Vagina (tissue), 2 donors: Measurements from ENCODE around the gene ZNF555. TPM values are rescaled to one million over a fixed set of nuclear protein-coding genes. Genes with fewer than 3 reads are reported as not detected.

Experiments
- DNase-seq, 2 donors: peaks; one replicate each; pipeline ENCODE4 v3.0.0-alpha.2; 2017; ENCODE audit errors: extremely low spot score in 2 of 2
- H3K27ac ChIP-seq: fragments of 200-600 bp; sonication (generic); one replicate; pipeline ENCODE4 v1.5.1; 2019
- H3K27me3 ChIP-seq: fragments of 200-600 bp; sonication (generic); one replicate; pipeline ENCODE4 v1.5.1; 2019
- H3K36me3 ChIP-seq, 2 donors: fragments of 200-600 bp; sonication (generic); one replicate each; pipeline ENCODE4 v1.5.1; 2017 to 2019
- H3K4me1 ChIP-seq: fragments of 200-600 bp; sonication (generic); one replicate; pipeline ENCODE4 v1.5.1; 2019
- H3K4me3 ChIP-seq, 2 donors: fragments of 200-600 bp; sonication (generic); 1 replicate in 1 of 2; 2 replicates in 1 of 2; pipeline ENCODE4 v1.5.1; 2016 to 2019
- H3K9me3 ChIP-seq: fragments of 200-600 bp; sonication (generic); one replicate; pipeline ENCODE4 v1.5.1; 2019
- POLR2A ChIP-seq, 2 donors: fragments of 450-650 bp; IDR thresholded peaks; one replicate each; pipeline ENCODE4 v1.6.1; 2017; ENCODE audit warnings: antibody characterized with exemption in 2 of 2, mild to moderate bottlenecking in 2 of 2, moderate library complexity in 2 of 2
- POLR2AphosphoS5 ChIP-seq, 2 donors: sonication (generic); formaldehyde crosslinking; IDR thresholded peaks; one replicate each; pipeline ENCODE4 v1.9.0; 2017; ENCODE audit warnings: antibody characterized with exemption in 2 of 2, mild to moderate bottlenecking in 2 of 2, low read depth in 1 of 2; ENCODE audit not compliant: insufficient read depth in 1 of 2
- intact Hi-C: fragments of 100-400 bp; cut with DNase I; formaldehyde crosslinking; loops from one replicate; pipeline ENCODE4 v1.15.1; 2023
- total RNA-seq: library from RNA; depleted of rRNA; stranded (reverse); fragments of >200 nt; gene quantifications from one replicate; pipeline ENCODE4 v1.2.3, GENCODE V29; 2016
- TF ChIP-seq, protein P1 (sequence below), 3 experiments: fragments of 450-650 bp in 2 of 3; fragments of 200-600 bp in 1 of 3; sonication (generic) in 1 of 3; IDR thresholded peaks; one replicate each; pipeline ENCODE4 v1.5.1; 2017 to 2019; ENCODE audit warnings: antibody characterized with exemption in 3 of 3, mild to moderate bottlenecking in 2 of 3, moderate library complexity in 2 of 3

ZNF555 gene
- total RNA-seq, 1 donor from 2014 or later, result 3.7 TPM

DNA sequence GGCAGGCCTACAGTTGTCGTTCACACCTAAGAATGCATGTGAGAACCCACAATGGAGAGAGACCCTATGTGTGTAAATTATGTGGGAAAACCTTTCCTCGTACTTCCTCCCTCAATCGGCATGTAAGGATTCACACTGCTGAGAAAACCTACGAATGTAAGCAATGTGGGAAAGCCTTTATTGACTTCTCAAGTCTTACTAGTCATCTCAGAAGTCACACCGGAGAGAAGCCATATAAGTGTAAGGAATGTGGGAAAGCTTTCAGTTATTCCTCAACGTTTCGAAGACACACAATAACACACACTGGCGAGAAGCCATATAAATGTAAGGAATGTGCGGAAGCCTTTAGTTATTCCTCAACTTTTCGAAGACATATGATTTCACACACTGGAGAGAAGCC is 11.3 kb downstream of the ZNF555 start:
- no peaks in the 10 kb centered on the region for H3K27me3 ChIP-seq
- peaks cover 52% of the 10 kb centered on the region for H3K9me3 ChIP-seq
- no peaks in the 10 kb centered on the region for H3K4me1 ChIP-seq
- DNase-seq, result no peak
- no peak overlapping the region for H3K4me3 ChIP-seq
- TF ChIP-seq, protein P1, sequence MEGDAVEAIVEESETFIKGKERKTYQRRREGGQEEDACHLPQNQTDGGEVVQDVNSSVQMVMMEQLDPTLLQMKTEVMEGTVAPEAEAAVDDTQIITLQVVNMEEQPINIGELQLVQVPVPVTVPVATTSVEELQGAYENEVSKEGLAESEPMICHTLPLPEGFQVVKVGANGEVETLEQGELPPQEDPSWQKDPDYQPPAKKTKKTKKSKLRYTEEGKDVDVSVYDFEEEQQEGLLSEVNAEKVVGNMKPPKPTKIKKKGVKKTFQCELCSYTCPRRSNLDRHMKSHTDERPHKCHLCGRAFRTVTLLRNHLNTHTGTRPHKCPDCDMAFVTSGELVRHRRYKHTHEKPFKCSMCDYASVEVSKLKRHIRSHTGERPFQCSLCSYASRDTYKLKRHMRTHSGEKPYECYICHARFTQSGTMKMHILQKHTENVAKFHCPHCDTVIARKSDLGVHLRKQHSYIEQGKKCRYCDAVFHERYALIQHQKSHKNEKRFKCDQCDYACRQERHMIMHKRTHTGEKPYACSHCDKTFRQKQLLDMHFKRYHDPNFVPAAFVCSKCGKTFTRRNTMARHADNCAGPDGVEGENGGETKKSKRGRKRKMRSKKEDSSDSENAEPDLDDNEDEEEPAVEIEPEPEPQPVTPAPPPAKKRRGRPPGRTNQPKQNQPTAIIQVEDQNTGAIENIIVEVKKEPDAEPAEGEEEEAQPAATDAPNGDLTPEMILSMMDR (IDR thresholded peaks at IDR 0.05), result no peak
- TF ChIP-seq POLR2A (IDR thresholded peaks at IDR 0.05) (no peak), POLR2AphosphoS5 (IDR thresholded peaks at IDR 0.05; ENCODE audit: insufficient read depth in 1 of 2, low read depth in 1 of 2) (no peak)
- peaks cover 9 to 50% of the 10 kb centered on the region in 2 donors for H3K36me3 ChIP-seq
- intact Hi-C loops, result no loop called here
- H3K27ac ChIP-seq, result no peak overlapping the region

DNA sequence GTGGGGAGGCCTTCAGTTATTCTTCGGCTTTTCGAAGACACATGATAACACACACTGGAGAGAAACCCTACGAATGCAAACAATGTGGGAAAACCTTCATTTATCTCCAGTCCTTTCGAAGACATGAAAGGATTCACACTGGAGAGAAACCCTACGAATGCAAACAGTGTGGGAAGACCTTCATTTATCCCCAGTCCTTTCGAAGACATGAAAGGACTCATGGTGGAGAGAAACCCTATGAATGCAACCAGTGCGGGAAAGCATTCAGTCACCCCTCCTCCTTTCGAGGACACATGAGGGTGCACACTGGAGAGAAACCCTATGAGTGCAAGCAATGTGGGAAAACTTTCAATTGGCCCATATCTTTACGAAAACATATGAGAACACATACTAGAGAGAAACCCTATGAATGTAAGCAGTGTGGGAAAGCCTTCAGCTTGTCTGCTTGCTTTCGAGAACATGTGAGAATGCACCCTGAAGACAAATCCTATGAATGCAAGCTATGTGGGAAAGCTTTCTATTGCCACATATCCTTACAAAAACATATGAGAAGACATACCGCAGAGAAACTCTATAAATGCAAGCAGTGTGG is 11.8 kb downstream of the ZNF555 start:
- peaks cover 9 to 50% of the 10 kb centered on the region in 2 donors for H3K36me3 ChIP-seq
- H3K27ac ChIP-seq, result no peak overlapping the region
- DNase-seq, result no peak
- intact Hi-C loops, result no loop called here
- no peaks in the 10 kb centered on the region for H3K4me1 ChIP-seq
- H3K27me3 ChIP-seq, result no peaks in the 10 kb centered on the region
- H3K4me3 ChIP-seq, result no peak overlapping the region
- peaks cover 52% of the 10 kb centered on the region for H3K9me3 ChIP-seq
- TF ChIP-seq POLR2A (IDR thresholded peaks at IDR 0.05) (no peak), POLR2AphosphoS5 (IDR thresholded peaks at IDR 0.05; ENCODE audit: insufficient read depth in 1 of 2, low read depth in 1 of 2) (no peak)
- TF ChIP-seq, protein P1 (IDR thresholded peaks at IDR 0.05), result no peak

DNA sequence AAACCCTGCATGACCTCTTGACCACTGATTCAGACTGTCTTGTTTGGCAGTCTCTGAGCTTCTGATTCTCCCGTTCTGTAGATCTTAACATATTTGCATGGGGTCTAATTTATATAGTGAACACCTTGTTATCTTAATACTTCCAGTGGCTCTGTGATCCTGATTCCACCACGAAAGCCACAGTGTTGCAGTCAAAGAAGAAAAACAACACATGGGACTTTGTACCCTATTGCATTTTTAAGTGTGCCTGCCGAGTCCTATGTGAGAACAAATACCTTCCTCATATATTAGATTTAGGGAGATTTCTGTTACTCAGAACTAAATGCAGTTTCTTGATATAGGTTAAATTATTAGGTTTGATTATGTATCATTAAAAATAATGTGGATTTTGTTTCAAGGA is 13.6 kb downstream of the ZNF555 start:
- Histone ChIP-seq H3K27me3 (no peaks in the 10 kb centered on the region), H3K36me3 (peaks cover 9 to 45% of the 10 kb centered on the region in 2 donors), H3K4me3 (no peak overlapping the region), H3K4me1 (no peaks in the 10 kb centered on the region), H3K9me3 (peaks cover 55% of the 10 kb centered on the region), H3K27ac (no peak overlapping the region)
- DNase-seq, result no peak
- TF ChIP-seq POLR2AphosphoS5 (IDR thresholded peaks at IDR 0.05; ENCODE audit: insufficient read depth in 1 of 2, low read depth in 1 of 2) (no peak), POLR2A (IDR thresholded peaks at IDR 0.05) (no peak)
- TF ChIP-seq, protein P1 (IDR thresholded peaks at IDR 0.05), result no peak
- intact Hi-C loops, result no loop called here

DNA sequence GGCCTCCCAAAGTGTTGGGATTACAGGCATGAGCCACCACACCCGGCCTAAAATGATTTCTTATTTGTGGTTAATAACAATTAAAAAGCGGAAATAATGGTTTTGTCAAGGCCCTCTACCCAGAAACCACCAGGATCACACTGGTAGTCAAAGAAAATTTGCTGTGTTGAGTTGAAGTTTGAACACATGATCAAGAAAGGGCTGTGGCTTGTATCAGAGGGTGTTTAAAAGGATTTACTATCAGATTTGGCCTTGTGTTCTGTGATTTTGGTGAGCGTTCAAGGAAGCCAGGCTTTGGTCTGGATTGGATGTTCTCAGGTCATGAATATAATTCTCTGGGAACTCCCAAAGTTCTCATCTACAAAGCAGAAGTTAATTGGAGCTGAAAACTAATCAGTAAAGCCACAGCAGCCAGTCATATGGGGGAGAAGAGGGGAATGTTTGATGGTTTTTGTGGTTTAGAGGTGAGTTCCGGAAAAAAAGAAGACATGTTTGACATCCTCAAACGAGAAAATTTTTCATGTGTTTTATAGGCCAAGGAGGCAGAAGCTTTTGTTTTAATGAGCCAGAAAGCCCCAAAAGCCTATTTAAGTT is 15.3 kb downstream of the ZNF555 start:
- H3K36me3 ChIP-seq, result peaks cover 9 to 32% of the 10 kb centered on the region in 2 donors
- intact Hi-C loops, result no loop called here

More for the DNA sequence above, 15.3 kb downstream of the ZNF555 start:
- Histone ChIP-seq H3K9me3 (peaks cover 50% of the 10 kb centered on the region), H3K27me3 (no peaks in the 10 kb centered on the region), H3K4me1 (no peaks in the 10 kb centered on the region), H3K4me3 (no peak overlapping the region), H3K27ac (no peak overlapping the region)
- TF ChIP-seq, protein P1 (IDR thresholded peaks at IDR 0.05), result no peak
- no peak for TF ChIP-seq POLR2AphosphoS5 (IDR thresholded peaks at IDR 0.05; ENCODE audit: insufficient read depth in 1 of 2, low read depth in 1 of 2)
- no peak for TF ChIP-seq POLR2A (IDR thresholded peaks at IDR 0.05)
- no peak for DNase-seq
